A673 (cell line): ENCODE data around the gene KLHL26. TPM values are rescaled to one million over a fixed set of nuclear protein-coding genes. Genes with fewer than 3 reads are reported as not detected.

Experiments
- BruUV-seq: library from RNA; stranded (reverse); fragments of 400-500 nt; replicated peaks from 2 replicates; lab custom pipeline; 2021; lab: Mats Ljungman, UMichigan
- CTCF ChIA-PET: fragments of 300-600 bp; sonication (Branson Sonifier 250); formaldehyde crosslinking; loops from one replicate; lab custom pipeline; 2022; ENCODE audit warnings: antibody characterized with exemption; lab: Charles Lee
- POLR2A ChIA-PET: fragments of 300-600 bp; sonication (Branson Sonifier 250); formaldehyde crosslinking; loops from one replicate; lab custom pipeline; 2022; ENCODE audit warnings: antibody characterized with exemption; ENCODE audit not compliant: low non-redundant PET; lab: Charles Lee
- DNase-seq: peaks from one replicate; pipeline ENCODE4 v3.0.0-alpha.2; 2015; ENCODE audit warnings: low spot score
- H3K27ac ChIP-seq: fragments of 200-600 bp; sonication (generic); 2 replicates; pipeline ENCODE4 v1.5.1; 2016; ENCODE audit warnings: mixed run types, low read depth, mild to moderate bottlenecking, mixed read lengths, antibody characterized with exemption, low read length; ENCODE audit not compliant: poor library complexity, severe bottlenecking
- H3K27me3 ChIP-seq: fragments of 200-600 bp; sonication (generic); replicated peaks from 2 replicates; pipeline ENCODE4 v1.6.1; 2017; ENCODE audit warnings: mixed run types, low read depth, mild to moderate bottlenecking, mixed read lengths, antibody characterized with exemption, low read length; ENCODE audit not compliant: insufficient read depth, poor library complexity
- H3K36me3 ChIP-seq: fragments of 200-600 bp; sonication (generic); 2 replicates; pipeline ENCODE4 v1.6.1; 2016; ENCODE audit warnings: mixed run types, mild to moderate bottlenecking, mixed read lengths, antibody characterized with exemption, low read length; ENCODE audit not compliant: insufficient read depth, poor library complexity, severe bottlenecking
- H3K4me1 ChIP-seq: fragments of 200-600 bp; sonication (generic); 2 replicates; pipeline ENCODE4 v1.6.1; 2017; ENCODE audit warnings: mixed run types, mild to moderate bottlenecking, mixed read lengths, antibody characterized with exemption, low read length; ENCODE audit not compliant: insufficient read depth, poor library complexity, severe bottlenecking
- H3K4me3 ChIP-seq: fragments of 200-600 bp; sonication (generic); 2 replicates; pipeline ENCODE4 v1.5.1; 2016; ENCODE audit warnings: low read depth, mixed run types, mild to moderate bottlenecking, mixed read lengths, low read length; ENCODE audit not compliant: poor library complexity, severe bottlenecking
- H3K9me3 ChIP-seq: fragments of 200-600 bp; sonication (generic); 2 replicates; pipeline ENCODE4 v1.6.1; 2016; ENCODE audit warnings: mixed run types, low read depth, mild to moderate bottlenecking, mixed read lengths, antibody characterized with exemption, low read length; ENCODE audit not compliant: poor library complexity, severe bottlenecking
- CTCF ChIP-seq: fragments of 300-800, 200-600 bp; sonication (generic); conservative IDR thresholded peaks from 2 replicates; pipeline ENCODE4 v1.5.1; 2017; ENCODE audit warnings: low read depth, mild to moderate bottlenecking, antibody characterized with exemption, low read length, moderate library complexity, mixed read lengths
- EZH2 ChIP-seq: fragments of 200-600 bp; sonication (generic); IDR thresholded peaks from 2 replicates; pipeline ENCODE4 v1.6.1; 2017; ENCODE audit warnings: borderline replicate concordance, low read depth, mild to moderate bottlenecking, mixed read lengths, antibody characterized with exemption, low read length; ENCODE audit not compliant: poor library complexity, severe bottlenecking
- intact Hi-C: fragments of 100-400 bp; cut with micrococcal nuclease; formaldehyde crosslinking; loops from one replicate; pipeline ENCODE4 v1.10.0; 2022; ENCODE audit not compliant: unreplicated experiment
- total RNA-seq: library from RNA; stranded (reverse); gene quantifications from 2 replicates; pipeline ENCODE4 v1.2.3, GENCODE V29; 2021

KLHL26 gene
- total RNA-seq, 1 experiment from 2014 or later, result 16.3 TPM

- H3K4me1 ChIP-seq, result peaks cover 10% of the 10 kb centered on the region
- H3K4me3 ChIP-seq, result no peak overlapping the region
- H3K9me3 ChIP-seq, result no peaks in the 10 kb centered on the region
- TF ChIP-seq CTCF (no peak), EZH2 (no peak)
- H3K36me3 ChIP-seq, result no peaks in the 10 kb centered on the region
- BruUV-seq, result no TSS peak
- CTCF ChIA-PET, result no interaction called here
- intact Hi-C loops, result no loop called here
- H3K27me3 ChIP-seq, result no peaks in the 10 kb centered on the region
- H3K27ac ChIP-seq, result no peak overlapping the region
- no peak for DNase-seq
- POLR2A ChIA-PET, result no interaction called here
Measured at GRCh38 chr19:18654469-18654868, 17.6 kb downstream of the KLHL26 start.

GRCh38 chr19:18655173-18655844, 18.5 kb downstream of the KLHL26 start:
- no peaks in the 10 kb centered on the region for H3K36me3 ChIP-seq
- CTCF ChIA-PET, result no interaction called here
- no peak overlapping the region for H3K4me3 ChIP-seq
- H3K9me3 ChIP-seq, result no peaks in the 10 kb centered on the region
- H3K27me3 ChIP-seq, result no peaks in the 10 kb centered on the region
- intact Hi-C loops, result no loop called here
- no TSS peak for BruUV-seq
- no peak for DNase-seq
- peaks cover 10% of the 10 kb centered on the region for H3K4me1 ChIP-seq
- POLR2A ChIA-PET, result no interaction called here
- H3K27ac ChIP-seq, result no peak overlapping the region
- no peak for TF ChIP-seq CTCF
- no peak for TF ChIP-seq EZH2

- POLR2A ChIA-PET, result no interaction called here
- no peak for TF ChIP-seq EZH2
- no peak for TF ChIP-seq CTCF
Measured at GRCh38 chr19:18656337-18657086, 19.7 kb downstream of the KLHL26 start.

More at GRCh38 chr19:18656337-18657086, 19.7 kb downstream of the KLHL26 start:
- H3K4me3 ChIP-seq, result no peak overlapping the region
- CTCF ChIA-PET, result no interaction called here
- no peak overlapping the region for H3K27ac ChIP-seq
- BruUV-seq, result no TSS peak
- DNase-seq, result no peak
- H3K4me1 ChIP-seq, result peaks cover 10% of the 10 kb centered on the region
- H3K36me3 ChIP-seq, result no peaks in the 10 kb centered on the region
- no peaks in the 10 kb centered on the region for H3K27me3 ChIP-seq
- no peaks in the 10 kb centered on the region for H3K9me3 ChIP-seq
- intact Hi-C loops, result no loop called here
